GM19099 (cell line): ENCODE measurements around the gene LANCL2.

ENCODE experiments used
- POLR2A ChIP-seq: IDR thresholded peaks from 3 replicates; pipeline ENCODE4 v1.6.1; 2011; ENCODE audit warnings: low read depth; ENCODE audit not compliant: insufficient read length; ENCODE audit errors: extremely low read depth

The LANCL2 gene

DNA sequence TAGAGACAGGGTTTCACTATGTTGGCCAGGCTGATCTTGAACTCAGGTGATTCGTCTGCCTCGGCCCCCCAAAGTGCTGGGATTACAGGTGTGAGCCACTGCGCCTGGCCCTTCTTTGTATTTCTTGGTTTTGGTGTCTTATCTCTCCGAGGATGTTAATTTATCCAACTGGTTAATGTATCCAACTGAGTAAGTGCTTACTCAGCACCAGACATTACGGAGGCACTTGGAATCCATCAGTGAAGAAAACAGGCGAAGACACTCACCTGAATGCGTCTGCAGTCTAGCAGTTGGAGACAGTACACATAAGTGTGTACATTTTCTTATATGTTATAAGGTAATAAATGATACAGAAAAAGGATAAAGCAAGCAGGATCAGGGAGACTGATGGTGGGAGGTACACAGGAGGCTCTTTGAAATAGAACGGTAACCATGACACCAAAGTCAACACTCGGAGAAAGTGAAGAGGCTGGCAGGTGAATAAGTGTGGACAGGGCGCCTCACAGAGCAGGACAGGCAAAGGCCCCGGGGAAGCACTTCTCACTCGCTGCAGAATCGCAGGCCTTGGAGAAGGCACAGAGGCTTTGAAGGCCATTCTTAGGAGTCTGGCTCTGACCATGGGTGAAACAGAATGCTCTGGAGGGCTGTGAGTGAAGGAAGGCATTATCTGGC is 73.1 kb downstream of the LANCL2 start:
- no peak for TF ChIP-seq POLR2A

- no peak for TF ChIP-seq POLR2A
These were observed 73.8 kb downstream of the LANCL2 start for GRCh38 chr7:55438757-55439525.

- no peak for TF ChIP-seq POLR2A
These were observed 74.5 kb downstream of the LANCL2 start for GRCh38 chr7:55439627-55440026.

DNA sequence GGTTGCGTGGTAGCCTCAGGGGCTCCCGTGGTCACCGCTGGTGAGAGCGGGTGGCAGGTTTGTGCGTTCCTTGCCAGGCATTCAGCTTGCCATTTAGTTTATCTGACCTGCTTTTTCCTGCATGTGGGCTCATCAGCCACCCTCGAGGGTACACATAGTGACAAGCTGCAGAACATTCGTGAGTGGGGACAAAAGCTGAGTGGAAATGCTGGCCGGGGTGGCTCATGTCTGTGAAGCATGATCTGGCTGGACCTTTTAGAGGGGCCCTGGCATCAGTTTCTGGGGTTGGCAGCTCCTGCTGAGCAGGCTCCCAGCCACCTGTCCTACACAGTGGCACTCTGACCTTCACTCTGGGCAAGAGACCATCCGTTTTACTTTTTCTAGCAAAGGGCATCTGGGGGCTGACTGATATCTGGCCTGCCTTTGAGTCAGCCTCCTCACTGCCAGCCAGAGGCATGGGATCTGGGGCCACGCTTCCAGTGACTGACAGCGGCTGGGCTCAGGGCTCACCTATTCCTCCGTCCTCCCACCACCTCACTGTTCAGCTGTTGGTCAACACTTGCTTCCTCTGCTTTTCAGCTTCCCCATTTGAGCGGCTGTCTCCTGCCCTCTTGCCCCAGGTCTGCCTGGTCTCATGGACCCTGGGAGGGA is 75.0 kb downstream of the LANCL2 start:
- TF ChIP-seq POLR2A = no peak

DNA sequence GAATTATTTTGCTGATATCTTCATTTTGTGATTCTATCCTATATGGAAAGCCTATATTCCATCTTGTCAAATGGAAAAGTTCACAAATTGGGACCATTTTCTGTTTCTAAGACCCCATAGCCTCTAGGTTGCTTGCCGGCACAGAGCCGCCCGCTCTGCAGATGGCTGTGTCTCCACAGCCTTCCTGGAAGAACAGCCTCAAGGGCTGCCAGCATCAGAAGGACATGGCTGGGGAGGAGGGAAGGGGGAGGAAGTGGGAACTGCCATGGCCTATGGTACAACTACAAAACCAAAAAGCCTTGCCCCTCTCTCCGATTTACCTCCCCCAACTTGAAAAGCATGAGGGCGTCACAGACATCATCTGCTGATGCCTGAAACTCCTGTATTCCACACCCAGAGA is 75.9 kb downstream of the LANCL2 start:
- no peak for TF ChIP-seq POLR2A

GRCh38 chr7:55441774-55442522 is 76.8 kb downstream of the LANCL2 start:
- TF ChIP-seq POLR2A = no peak

DNA sequence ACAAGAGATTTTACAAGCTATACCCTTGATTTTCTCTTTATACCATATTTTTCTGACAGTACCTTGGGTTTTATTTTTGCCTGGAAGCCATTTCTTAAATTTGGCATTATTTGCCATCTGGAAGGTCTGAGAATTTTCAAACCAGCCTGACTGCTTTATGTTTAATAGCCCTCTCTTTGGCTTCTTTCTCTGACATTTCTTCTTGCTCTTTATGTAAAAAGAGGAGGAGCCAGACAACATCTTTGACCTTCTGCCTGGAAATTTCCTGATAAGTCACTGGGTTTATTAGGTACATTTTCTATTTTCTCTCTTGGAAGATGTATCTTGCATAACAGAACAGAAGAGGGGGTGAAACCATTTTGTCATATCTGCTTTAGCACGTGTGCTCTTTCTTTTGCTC is 79.6 kb downstream of the LANCL2 start:
- TF ChIP-seq POLR2A = no peak

DNA sequence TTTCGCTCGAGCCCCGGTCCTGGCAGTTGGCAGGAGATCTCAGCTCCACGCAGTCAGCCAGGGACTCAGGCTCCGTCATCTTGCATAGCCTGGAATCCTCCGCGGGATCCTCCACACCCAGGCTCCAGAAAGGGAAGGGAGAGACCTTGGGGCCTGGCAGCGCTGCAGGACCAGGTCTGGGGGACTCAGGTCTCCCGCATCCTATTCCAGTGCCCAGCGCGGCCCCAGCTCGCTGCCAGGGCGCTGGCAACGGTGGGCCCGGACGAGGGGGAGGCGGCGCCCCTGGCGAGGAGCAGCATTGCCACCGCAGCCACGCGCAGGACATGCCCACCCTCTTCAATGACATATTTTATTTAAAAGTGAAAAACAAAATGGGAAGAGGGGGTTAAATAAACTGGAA is 83.4 kb downstream of the LANCL2 start:
- TF ChIP-seq POLR2A = no peak

DNA sequence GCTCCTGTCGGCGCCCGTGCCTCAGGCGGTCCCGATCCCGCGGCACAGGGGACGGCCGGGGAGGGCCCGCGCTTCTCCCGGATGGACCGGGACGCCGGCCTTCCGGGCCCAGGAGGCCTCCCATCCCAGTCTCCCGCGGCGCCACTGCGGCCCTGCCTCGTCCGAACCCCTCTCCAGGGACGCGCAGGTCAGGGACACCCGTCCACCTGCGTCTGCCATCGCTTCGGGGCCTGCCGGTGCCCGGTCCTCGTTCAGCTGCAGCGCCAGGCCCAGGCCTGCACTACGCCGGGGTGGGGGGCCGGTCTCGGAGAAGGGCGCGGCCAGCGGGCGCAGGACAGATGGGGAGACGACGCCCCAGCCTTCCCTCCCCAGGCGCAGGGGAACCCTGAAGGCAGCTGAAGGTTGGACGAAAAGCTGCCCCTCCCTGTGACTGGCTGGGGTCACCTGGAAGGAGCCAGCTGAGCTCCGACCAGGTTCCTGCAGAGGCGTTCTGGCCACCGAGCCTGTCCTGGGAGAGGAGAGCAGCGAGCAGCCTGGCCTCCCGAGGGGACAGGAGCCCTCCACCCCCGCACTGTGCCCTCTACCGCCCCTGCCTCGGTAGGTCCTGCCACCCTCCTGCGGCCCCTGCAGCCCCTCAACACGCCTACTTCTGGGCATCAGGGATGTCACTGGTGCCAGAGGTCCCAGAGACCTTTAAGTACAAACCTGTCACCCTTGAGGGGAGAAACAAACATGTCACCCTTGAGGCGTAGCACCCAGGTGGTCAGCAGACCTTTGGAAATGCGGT is 84.3 kb downstream of the LANCL2 start:
- no peak for TF ChIP-seq POLR2A

DNA sequence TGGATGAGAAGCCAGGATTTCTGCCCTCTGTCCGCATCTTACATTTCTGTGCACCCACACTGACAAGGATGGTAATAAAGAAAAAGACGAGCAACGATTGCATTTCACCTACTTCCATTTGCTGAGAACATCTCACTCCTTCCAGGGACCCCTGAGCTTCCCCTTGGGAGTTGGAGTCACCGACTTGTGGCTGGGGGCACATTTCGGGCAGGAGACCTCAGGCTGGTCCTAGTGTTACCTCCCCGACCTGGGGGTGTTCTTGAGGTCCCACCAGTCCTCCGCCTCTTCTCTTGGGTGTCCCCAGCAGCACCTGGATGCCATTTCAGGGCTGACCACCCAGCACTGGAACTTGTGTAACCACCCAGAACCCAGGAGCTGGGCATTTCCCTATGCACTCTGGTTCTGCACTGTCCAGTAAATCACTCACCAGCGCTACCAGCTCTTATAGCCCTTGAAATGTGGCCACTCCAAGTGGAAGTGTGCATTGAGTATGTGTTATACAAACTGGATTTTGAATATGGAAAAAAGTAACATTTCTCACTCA is 84.9 kb downstream of the LANCL2 start:
- TF ChIP-seq POLR2A = no peak

- TF ChIP-seq POLR2A = no peak
These were observed 87.8 kb downstream of the LANCL2 start for GRCh38 chr7:55452971-55453370.

- TF ChIP-seq POLR2A = no peak
These were observed 92.7 kb downstream of the LANCL2 start for GRCh38 chr7:55457801-55458200.

GRCh38 chr7:55458351-55458750 is 93.2 kb downstream of the LANCL2 start:
- no peak for TF ChIP-seq POLR2A

DNA sequence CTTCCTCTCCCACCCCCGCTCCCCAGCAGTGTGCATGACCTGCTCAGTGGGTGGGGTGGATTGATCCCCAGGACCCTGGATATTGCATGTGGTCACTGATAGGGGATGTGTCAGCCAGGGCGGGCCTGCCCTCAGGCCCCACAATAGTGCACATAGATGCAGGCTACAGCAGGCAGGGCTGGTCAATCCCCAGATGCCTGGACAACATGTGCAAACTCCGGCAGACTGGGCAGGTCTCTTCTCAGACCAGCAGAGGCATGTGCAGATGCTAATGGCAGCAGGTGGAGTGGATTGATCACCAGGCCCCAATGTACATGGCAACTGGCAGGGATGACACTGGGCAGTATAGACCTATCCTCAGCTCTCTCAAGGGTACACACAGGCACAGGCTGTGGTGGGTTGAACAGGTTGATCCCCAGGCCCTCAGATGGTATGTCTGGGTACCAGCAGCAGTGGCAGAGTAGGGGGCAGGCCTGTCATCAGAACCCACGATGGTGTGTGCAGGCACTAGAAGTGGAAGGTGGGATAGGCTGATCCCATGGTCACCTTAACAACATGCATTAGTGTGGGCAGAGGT is 98.6 kb downstream of the LANCL2 start:
- no peak for TF ChIP-seq POLR2A
